NCI-H748 (cell line): ENCODE measurements around the gene AQP10.
"Not testable (repeated sequence)": the region's sequence is repeated elsewhere in the genome, so short reads cannot be mapped to it uniquely, and the experiment has no call there.

ENCODE experiments used
- DNase-seq: peaks from one replicate; lab custom pipeline; 2025; ENCODE audit not compliant: unreplicated experiment; lab: John Stamatoyannopoulos, UW

AQP10 gene

GRCh38 chr1:154323493-154323892 is 2.6 kb downstream of the AQP10 start:
- DNase-seq: no peak

- no peak for DNase-seq
These were observed 3.3 kb downstream of the AQP10 start for GRCh38 chr1:154324241-154324640.

- DNase-seq: peak; percentile 84
These were observed 4.0 kb downstream of the AQP10 start, which contains the start of gene ATP8B2 for GRCh38 chr1:154324669-154325582. Gene ATP8B2, plus strand, starts transcription at chr1:154325525. Its CDS starts 2,617 bp downstream, at chr1:154328142.

GRCh38 chr1:154325583-154326545 is 5.0 kb downstream of the AQP10 start:
- DNase-seq: peak; percentile 57

- DNase-seq: no peak
These were observed 5.9 kb downstream of the AQP10 start for GRCh38 chr1:154326546-154327465.

GRCh38 chr1:154327466-154328317 is 6.8 kb downstream of the AQP10 start:
- DNase-seq: peak; percentile 65

GRCh38 chr1:154328318-154329151 is 7.6 kb downstream of the AQP10 start:
- peak; percentile 90 for DNase-seq

GRCh38 chr1:154329152-154329521 is 8.2 kb downstream of the AQP10 start:
- DNase-seq: peak; percentile 34

GRCh38 chr1:154329551-154330131 is 8.7 kb downstream of the AQP10 start:
- peak; percentile 14 for DNase-seq

- DNase-seq: no peak
These were observed 9.8 kb downstream of the AQP10 start for GRCh38 chr1:154330669-154331068.

GRCh38 chr1:154334079-154335024 is 13.5 kb downstream of the AQP10 start:
- DNase-seq: no peak

GRCh38 chr1:154335025-154335714 is 14.3 kb downstream of the AQP10 start:
- peak; percentile 77 for DNase-seq

GRCh38 chr1:154337253-154337894 is 16.5 kb downstream of the AQP10 start:
- DNase-seq: no peak

- DNase-seq: no peak
These were observed 18.0 kb downstream of the AQP10 start for GRCh38 chr1:154338875-154339274.

- not testable (repeated sequence) for DNase-seq
These were observed 20.5 kb downstream of the AQP10 start for GRCh38 chr1:154341366-154341765.

- DNase-seq: no peak
These were observed 21.2 kb downstream of the AQP10 start for GRCh38 chr1:154342132-154342531.
